Measurements from ENCODE around the gene HOXA10.
A peak's percentile ranks its signal among the peaks of the same experiment; 100 is the strongest.

Gene HOXA10

GRCh38 chr7:27143023-27143949 lies 30.8 kb downstream of the HOXA10 start, which contains the start of gene HOXA5:
HOXA5 (minus strand) TSS chr7:27143681; CDS start chr7:27143607, 74 bp downstream.
- DNase-seq = no peak

DNA sequence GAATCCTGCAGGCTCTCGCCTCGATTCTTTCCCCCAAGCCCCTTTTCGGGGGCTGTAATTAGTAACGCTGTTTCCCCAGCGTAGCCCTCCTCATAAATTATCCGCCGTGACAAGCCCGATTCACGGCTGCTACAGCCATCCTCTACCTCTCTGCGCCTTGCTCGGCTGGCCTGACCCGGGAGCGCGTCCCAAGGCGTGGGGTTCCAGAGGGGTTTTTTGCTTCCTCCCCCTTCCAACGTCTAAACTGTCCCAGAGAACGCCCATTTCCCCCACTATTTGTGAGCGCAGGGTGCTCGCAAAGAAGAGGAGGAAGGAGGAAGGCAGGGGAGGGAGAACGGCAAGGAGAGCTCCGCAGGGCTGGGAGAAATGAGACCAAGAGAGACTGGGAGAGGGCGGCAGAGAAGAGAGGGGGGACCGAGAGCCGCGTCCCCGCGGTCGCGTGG lies 31.5 kb downstream of the HOXA10 start:
- no peak for DNase-seq

DNA sequence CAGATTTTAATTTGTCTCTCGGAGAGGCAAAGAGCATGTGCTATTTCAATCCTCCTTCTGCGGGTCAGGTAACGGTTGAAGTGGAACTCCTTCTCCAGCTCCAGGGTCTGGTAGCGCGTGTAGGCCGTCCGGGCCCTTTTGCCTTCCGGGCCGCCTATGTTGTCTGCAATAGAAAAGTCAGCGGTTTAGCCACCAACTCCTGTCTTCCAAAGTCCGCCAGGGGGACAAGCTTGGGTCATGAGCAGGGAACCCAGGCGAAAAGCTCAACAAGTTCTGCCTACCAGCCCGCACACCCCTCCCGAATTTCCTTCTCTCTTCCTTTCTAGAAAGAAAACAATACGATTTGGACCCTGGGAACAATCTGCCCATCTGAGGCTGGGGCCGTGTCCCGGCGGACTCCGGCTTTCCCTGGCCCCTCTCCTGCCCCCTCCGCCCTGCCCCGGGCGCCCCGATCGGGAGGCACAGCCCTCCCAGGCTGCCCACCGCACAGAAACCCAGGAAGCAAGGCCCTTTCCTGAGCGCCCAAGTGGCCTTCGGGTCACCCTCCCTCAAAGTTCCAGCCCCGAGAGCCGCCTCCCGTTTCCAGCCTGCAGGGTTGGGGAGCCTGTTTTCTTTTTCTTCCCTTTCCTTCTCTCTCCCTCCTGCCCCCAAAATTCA lies 32.1 kb downstream of the HOXA10 start:
- DNase-seq = no peak

DNA sequence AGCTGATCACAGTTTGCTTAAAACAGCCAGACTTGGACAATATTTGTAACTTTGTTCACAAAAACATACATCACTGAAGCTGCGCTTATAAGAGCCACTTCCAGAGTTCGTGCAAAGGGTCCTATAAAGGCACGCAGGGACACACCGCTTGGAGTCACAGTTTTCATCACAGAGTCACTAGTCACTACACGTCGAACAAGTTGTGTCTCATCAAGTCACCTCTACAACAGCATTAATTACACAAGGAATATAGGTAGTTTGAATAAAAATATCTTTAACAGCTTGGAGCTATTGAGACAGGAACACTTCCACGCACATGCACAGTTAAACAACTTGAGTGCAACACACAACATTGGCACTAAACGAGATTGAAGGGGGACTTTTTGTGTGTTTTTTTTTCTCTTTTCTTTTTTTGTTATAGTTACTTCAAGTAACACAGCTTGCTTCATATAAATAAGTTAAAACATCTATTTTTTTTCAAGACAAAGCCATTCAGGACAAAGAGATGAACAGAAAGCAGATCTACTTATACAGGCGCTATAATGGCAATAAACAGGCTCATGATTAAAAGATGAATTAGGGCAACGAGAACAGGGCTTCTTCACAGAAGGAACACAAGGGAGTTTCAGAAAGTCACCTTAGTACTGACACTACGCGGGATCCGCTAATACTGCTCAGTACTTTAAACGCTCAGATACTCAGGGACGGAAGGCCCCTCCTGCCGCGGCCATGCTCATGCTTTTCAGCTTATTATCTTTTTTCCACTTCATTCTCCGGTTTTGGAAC lies 32.8 kb downstream of the HOXA10 start:
- no peak for DNase-seq

DNA sequence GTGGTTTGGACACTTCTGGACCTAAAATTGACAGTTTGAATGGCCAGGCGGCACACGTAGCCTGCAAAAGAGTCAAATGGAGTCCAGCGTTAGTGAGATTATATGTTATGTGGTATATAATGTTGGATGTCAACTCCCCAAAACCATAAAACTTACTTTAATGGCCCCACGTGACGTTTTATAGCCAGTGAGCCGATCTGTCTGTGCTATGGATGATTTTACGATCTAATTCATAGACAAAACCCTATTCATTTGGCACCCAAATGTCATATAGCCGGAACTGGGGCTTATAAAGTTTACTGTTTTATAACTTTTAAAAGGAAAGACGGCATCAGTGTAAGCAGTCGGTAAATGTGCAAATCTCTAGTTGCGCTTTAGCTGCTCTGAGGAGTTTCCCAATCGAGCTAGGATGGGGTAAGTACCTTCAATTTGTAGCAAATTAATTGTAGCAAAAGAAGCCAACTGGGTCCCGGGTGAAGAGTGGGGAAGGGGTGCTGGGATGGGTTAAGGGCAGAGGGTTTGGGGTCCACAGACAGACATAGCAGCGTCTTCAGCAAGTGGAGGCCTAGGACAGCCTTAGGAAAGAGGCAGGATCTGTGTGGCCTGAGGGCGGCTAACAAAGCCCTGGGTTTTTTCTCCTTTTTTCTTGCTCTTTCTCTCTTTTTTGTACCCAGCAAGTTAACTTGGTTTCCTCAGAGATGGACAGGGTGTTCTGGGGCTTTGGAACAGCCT lies 33.8 kb downstream of the HOXA10 start:
- no peak for DNase-seq

GRCh38 chr7:27139334-27140125 lies 34.6 kb downstream of the HOXA10 start:
- no peak for DNase-seq

DNA sequence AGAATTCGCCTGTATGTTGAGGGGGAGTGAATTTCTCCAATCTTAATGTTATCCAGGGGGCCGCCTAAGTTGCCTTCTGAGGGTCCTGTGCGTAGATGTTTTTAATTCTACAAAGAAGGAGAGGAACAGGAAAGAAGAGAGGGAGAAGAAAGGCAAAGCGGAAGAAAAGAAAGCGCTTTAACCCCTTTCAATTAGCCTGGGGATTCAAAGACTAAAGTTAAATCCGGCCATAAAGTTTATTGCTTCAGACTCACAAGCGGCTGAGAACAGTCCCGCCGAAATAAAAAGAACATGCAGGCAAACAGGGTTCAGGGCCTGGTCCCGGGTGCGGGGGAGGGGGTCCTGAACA lies 35.2 kb downstream of the HOXA10 start:
- no peak for DNase-seq

GRCh38 chr7:27138472-27138871 lies 35.6 kb downstream of the HOXA10 start:
- DNase-seq = no peak

DNA sequence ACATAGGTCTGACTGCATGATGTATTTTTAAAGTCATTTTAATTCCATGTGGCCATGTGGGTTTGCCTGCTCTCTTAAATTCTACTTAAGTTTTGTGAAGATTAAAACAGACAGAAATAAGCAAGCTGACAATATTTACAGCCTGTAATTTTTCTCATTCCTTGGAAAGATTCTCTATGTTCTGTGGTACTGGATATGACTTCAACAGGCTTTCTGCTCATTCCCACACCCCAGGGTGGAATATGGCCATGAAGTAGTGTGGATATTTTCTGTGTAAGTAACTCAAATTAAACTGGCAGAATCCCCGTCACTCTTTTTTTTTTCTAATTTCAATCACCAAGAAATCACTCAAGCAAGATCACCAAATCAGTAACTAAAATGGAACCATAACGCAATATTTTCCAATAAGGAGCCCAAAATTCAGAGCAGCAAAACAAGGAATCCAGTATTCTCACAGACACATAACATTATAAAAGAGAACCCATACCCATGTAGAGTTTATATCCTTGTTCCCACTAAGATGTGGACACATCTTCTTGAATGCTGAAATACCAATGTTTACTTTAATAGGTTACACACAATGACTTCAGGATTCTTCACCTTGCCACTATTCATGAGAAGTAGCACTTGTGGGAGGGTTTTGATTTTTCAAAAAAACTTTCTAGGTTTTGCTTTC lies 36.3 kb downstream of the HOXA10 start:
- no peak for DNase-seq

GRCh38 chr7:27134392-27134791 lies 39.7 kb downstream of the HOXA10 start:
- DNase-seq = no peak

DNA sequence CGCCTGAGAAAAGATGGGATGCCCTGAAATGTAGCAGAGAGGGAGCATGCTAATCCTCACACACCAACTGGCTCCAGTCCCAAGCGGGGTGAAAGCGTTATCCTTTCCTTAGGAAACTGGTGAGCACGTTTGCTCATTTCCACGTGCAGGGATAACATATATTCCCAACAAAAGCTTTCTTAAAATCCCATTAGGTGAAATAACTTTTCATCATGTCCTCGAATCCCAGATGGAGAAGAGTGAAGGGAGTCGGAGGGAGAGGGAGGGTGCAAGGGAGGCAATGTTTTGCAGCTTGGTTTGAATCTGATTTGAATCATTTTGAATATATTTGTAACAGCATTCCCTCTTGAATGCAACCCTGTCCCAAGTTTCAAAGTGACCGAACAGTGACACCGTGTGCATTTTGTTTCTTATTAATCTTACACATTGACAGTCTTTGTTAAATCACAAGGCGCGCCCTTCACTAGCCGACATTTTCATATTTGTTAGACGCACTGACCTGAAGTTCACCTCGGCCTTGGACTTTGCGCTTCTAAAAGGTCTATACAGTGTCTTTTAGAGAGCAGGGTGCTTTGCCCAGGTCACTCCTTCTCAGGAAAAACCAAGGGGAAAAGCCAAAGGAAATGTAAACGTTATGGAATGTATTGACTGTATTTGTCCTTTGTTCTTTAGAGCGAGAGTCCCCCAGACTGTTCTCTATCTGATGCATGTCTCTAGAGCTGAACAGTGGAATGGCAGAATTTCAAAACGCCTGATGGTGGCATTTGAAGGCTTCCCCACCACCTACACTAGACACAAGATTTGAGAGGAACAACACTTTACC lies 40.5 kb downstream of the HOXA10 start:
- no peak for DNase-seq

- DNase-seq = no peak
Measured at GRCh38 chr7:27132978-27133377, 41.1 kb downstream of the HOXA10 start.

DNA sequence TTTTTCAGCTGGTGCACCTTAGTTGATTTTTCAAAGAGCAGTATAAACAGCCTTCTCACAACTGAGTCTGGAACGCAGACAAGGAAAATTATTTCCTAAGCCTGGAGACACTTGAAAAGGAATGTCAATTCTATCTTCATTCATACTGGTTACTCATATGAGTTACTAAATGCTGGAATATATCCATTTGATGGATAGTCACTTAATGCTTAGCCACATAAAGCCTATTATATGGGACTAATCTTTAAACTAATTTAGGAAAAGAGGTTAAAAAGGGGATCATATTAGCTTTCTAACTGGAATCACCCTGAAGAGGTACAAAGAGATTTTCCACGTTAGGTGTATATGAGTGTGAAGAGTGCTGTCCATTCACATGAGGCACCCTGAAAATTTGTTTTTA lies 41.9 kb downstream of the HOXA10 start:
- no peak for DNase-seq

GRCh38 chr7:27131390-27131819 lies 42.7 kb downstream of the HOXA10 start:
- DNase-seq = no peak

DNA sequence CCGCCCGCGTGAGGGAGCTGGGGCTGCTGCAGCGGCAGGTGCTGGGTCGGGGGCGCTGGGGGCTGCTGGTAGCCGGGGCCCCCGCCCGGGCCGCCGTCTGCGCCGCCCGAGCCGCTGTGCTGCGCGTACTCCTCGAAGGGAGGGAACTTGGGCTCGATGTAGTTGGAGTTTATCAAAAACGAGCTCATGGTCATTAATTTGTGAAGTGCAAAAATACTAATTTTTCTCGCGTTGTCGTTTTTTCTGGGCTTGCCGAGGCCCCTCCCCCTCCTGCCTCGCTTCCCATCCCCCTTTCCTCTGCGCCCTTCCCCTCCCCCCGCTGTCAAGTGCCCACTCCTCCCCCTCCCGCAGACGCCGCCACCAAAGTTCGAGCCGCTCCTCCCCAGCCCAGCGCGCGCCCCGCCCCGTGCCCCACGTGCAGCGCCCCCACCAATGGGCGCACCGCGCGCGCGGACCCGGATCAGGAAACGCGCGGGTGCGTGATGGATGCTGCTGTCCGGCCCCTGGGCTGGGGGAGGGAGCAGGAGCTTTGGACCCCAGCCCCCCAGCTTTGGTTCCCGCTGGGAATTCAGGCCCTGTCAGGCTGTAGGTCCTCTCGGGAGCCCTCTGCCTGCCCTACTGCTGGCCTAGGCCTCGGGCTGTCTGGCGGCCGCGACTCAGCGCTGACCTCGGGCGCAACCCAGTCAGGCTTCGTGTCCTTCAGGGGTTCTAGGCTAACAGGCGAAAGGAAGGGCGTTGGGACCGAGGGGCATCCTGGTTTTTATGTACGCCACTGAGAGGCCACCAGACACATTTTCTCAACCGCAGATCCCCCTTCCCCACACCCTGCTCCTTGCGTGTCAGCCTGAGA lies 43.4 kb downstream of the HOXA10 start, which contains the start of gene HOXA4:
Gene HOXA4, minus strand, starts transcription at position 218 of the 850 bp plus-strand sequence. Its CDS starts 24 bp downstream, at position 194.
- DNase-seq = peak; percentile 76

- no peak for DNase-seq
Measured at GRCh38 chr7:27129729-27130539, 44.2 kb downstream of the HOXA10 start.

- no peak for DNase-seq
Measured at GRCh38 chr7:27128776-27129728, 45.1 kb downstream of the HOXA10 start.

All from activated CD4-positive, alpha-beta T cell treated with anti-CD3 and anti-CD28 coated beads, Interleukin-2, amount 50 U/mL, for 1 hour (primary cell).